ENCODE data around the gene CHTF18. TPM values are rescaled to one million over a fixed set of nuclear protein-coding genes. Genes with fewer than 3 reads are reported as not detected.

Gene CHTF18
- total and polyA plus RNA-seq, 4 donors: 7.5 to 17.4 (median 14.9) TPM

- H3K27ac ChIP-seq (ENCODE audit: low read depth in 1 of 2, low read length in 1 of 2): no peak overlapping the region
- H3K27me3 ChIP-seq (ENCODE audit: control insufficient read depth in 3 of 3, insufficient read depth in 3 of 3, low read length in 2 of 3): peaks cover 6 to 36% (median 7%) of the 10 kb centered on the region in 3 donors
- peaks cover 0 to 4% (median 0%) of the 10 kb centered on the region in 4 donors for H3K9me3 ChIP-seq (ENCODE audit: control insufficient read depth in 4 of 4, insufficient read depth in 3 of 4, low read length in 3 of 4)
- no peaks in the 10 kb centered on the region for H3K36me3 ChIP-seq (ENCODE audit: control insufficient read depth in 4 of 4, insufficient read depth in 4 of 4, low read length in 4 of 4)
- TF ChIP-seq, protein P1, sequence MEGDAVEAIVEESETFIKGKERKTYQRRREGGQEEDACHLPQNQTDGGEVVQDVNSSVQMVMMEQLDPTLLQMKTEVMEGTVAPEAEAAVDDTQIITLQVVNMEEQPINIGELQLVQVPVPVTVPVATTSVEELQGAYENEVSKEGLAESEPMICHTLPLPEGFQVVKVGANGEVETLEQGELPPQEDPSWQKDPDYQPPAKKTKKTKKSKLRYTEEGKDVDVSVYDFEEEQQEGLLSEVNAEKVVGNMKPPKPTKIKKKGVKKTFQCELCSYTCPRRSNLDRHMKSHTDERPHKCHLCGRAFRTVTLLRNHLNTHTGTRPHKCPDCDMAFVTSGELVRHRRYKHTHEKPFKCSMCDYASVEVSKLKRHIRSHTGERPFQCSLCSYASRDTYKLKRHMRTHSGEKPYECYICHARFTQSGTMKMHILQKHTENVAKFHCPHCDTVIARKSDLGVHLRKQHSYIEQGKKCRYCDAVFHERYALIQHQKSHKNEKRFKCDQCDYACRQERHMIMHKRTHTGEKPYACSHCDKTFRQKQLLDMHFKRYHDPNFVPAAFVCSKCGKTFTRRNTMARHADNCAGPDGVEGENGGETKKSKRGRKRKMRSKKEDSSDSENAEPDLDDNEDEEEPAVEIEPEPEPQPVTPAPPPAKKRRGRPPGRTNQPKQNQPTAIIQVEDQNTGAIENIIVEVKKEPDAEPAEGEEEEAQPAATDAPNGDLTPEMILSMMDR (IDR thresholded peaks at IDR 0.05; ENCODE audit: control extremely low read depth, extremely low read depth): no peak
- DNase-seq (no peak), ATAC-seq (ENCODE audit: insufficient read depth, low FRiP score) (no peak)
- H3K4me1 ChIP-seq (ENCODE audit: control insufficient read depth in 5 of 5, insufficient read depth in 5 of 5, low read length in 5 of 5): no peaks in the 10 kb centered on the region
- no peak overlapping the region for H3K4me3 ChIP-seq
- no peak overlapping the region for H3K9ac ChIP-seq (ENCODE audit: insufficient read depth in 1 of 2, low read length in 2 of 2)
- WGBS, 2 donors: 55 to 56% methylated on average over 22 of the region's 22 CpGs
These were observed 13.4 kb downstream of the CHTF18 start for GRCh38 chr16:801584-802363.

DNA sequence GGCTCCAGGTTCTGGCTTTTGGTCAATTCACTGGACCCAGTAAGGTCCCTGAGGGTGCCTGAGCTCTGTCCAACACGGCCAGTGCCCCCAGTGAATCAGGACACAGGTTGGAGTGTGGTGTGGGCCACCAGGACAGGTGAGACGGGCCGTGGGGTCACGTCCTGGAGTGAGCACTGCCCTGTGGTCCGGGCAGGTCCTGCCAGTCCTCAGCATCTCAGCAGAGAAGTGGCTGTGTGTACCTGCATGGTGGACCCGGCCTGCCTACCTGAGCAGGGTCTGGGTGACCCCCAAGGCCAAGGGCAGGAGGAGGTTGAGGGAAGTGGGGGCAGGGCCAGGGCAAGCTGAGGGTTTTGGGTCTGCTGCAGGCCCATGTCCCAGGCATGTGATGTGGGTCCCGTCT is 14.0 kb downstream of the CHTF18 start:
- WGBS, 2 donors: 69 to 82% methylated on average over 7 of the region's 7 CpGs
- no peak overlapping the region for H3K9ac ChIP-seq (ENCODE audit: insufficient read depth in 1 of 2, low read length in 2 of 2)
- H3K27ac ChIP-seq (ENCODE audit: low read depth in 1 of 2, low read length in 1 of 2): no peak overlapping the region
- ATAC-seq (ENCODE audit: insufficient read depth, low FRiP score): no peak
- H3K4me3 ChIP-seq: no peak overlapping the region
- TF ChIP-seq, protein P1 (IDR thresholded peaks at IDR 0.05; ENCODE audit: control extremely low read depth, extremely low read depth): no peak
- peaks cover 4 to 36% (median 6%) of the 10 kb centered on the region in 3 donors for H3K27me3 ChIP-seq (ENCODE audit: control insufficient read depth in 3 of 3, insufficient read depth in 3 of 3, low read length in 2 of 3)
- H3K4me1 ChIP-seq (ENCODE audit: control insufficient read depth in 5 of 5, insufficient read depth in 5 of 5, low read length in 5 of 5): no peaks in the 10 kb centered on the region
- DNase-seq: no peak
- peaks cover 0 to 4% (median 0%) of the 10 kb centered on the region in 4 donors for H3K9me3 ChIP-seq (ENCODE audit: control insufficient read depth in 4 of 4, insufficient read depth in 3 of 4, low read length in 3 of 4)
- no peaks in the 10 kb centered on the region for H3K36me3 ChIP-seq (ENCODE audit: control insufficient read depth in 4 of 4, insufficient read depth in 4 of 4, low read length in 4 of 4)

DNA sequence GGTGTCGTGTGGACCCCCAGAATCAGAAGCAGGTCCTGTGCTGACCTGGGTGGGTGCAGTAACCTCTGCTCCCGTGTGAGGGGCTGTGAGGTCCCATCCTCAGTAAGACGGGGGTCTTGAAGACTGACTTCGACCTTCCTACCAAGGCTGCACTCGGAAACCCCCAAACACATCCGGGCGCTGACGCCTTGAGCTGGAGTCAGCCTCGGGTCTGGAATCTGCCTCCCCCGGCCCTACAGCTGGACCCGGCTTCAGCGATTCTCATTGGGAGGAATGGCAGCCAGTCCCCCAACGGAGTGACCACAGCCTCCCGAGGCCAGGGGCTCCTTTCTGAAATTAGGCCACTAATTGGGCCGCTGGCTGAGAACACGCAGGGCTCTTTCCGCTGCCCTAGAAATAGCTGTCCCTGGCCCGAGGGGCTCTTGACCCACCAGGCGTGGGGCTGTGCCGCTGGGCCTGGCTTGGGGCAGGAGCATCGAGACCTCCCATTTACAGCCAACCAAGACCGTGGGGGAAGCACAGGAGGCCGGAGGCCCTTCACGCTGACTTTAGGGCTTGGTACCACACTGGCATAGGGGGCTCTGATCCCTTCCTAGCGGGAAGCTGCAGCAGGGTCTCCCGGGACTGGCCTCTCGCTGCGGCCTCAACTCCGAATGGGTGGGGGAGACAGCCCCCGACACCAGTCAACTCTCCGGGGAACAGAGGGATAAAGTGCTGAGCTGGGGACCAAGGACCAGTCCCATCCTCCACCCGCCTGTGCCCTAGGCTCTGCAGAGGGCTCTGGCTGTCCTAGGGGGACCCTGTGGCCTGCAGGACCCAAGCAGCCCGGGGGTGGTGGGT is 14.7 kb downstream of the CHTF18 start:
- 73 to 81% methylated on average over 33 of the region's 33 CpGs for WGBS, 2 donors
- no peak for ATAC-seq (ENCODE audit: insufficient read depth, low FRiP score)
- DNase-seq: no peak
- Histone ChIP-seq H3K9me3 (ENCODE audit: control insufficient read depth in 4 of 4, insufficient read depth in 3 of 4, low read length in 3 of 4) (peaks cover 0 to 1% (median 0%) of the 10 kb centered on the region in 4 donors), H3K27me3 (ENCODE audit: control insufficient read depth in 3 of 3, insufficient read depth in 3 of 3, low read length in 2 of 3) (peaks cover 0 to 36% (median 6%) of the 10 kb centered on the region in 3 donors), H3K36me3 (ENCODE audit: control insufficient read depth in 4 of 4, insufficient read depth in 4 of 4, low read length in 4 of 4) (no peaks in the 10 kb centered on the region), H3K27ac (ENCODE audit: low read depth in 1 of 2, low read length in 1 of 2) (no peak overlapping the region), H3K4me3 (no peak overlapping the region), H3K9ac (ENCODE audit: insufficient read depth in 1 of 2, low read length in 2 of 2) (no peak overlapping the region), H3K4me1 (ENCODE audit: control insufficient read depth in 5 of 5, insufficient read depth in 5 of 5, low read length in 5 of 5) (peaks cover 0 to 3% (median 0%) of the 10 kb centered on the region in 5 donors)
- TF ChIP-seq, protein P1 (IDR thresholded peaks at IDR 0.05; ENCODE audit: control extremely low read depth, extremely low read depth): no peak

All from lung (tissue), 12 donors.